HepG2 (cell line): ENCODE data around the gene TMEM63C. TPM values are rescaled to one million over a fixed set of nuclear protein-coding genes. Genes with fewer than 3 reads are reported as not detected.

Experiments
- CCAR2 ChIP-seq: fragments of 200-400 bp; formaldehyde crosslinking; optimal IDR thresholded peaks from 2 replicates; pipeline ENCODE3; 2018; ENCODE audit warnings: low read depth, mild to moderate bottlenecking, low read length, moderate library complexity
- GABPB1 ChIP-seq: IDR thresholded peaks from 2 replicates; pipeline ENCODE4 v1.6.1; 2016; ENCODE audit warnings: mild to moderate bottlenecking, missing genetic modification reagents, moderate library complexity, missing compliant biosample characterization
- HNF1B ChIP-seq: sonication (generic); formaldehyde crosslinking; IDR thresholded peaks from 2 replicates; pipeline ENCODE4 v1.5.1; 2020; ENCODE audit warnings: mild to moderate bottlenecking, moderate library complexity, missing genetic modification reagents
- JUNB ChIP-seq: sonication (generic); formaldehyde crosslinking; IDR thresholded peaks from 2 replicates; pipeline ENCODE4 v1.8.0; 2022; ENCODE audit warnings: missing genetic modification reagents, mild to moderate bottlenecking, borderline replicate concordance
- NFE2L1 ChIP-seq: sonication (generic); formaldehyde crosslinking; IDR thresholded peaks from 2 replicates; pipeline ENCODE4 v1.4.0; 2020; ENCODE audit warnings: missing genetic modification reagents, mild to moderate bottlenecking, borderline replicate concordance
- NR2F6 ChIP-seq, 2 experiments: IDR thresholded peaks; 2 replicates each; pipeline ENCODE4 v1.6.1; 2016; ENCODE audit warnings: antibody characterized with exemption in 1 of 2, mild to moderate bottlenecking in 1 of 2
- SSRP1 ChIP-seq: IDR thresholded peaks from 2 replicates; pipeline ENCODE4 v1.6.1; 2016; ENCODE audit warnings: control low read depth
- TIGD3 ChIP-seq: sonication (generic); formaldehyde crosslinking; IDR thresholded peaks from 2 replicates; pipeline ENCODE4 v1.5.1; 2020; ENCODE audit warnings: mild to moderate bottlenecking, missing genetic modification reagents, borderline replicate concordance
- TRAFD1 ChIP-seq: sonication (generic); formaldehyde crosslinking; IDR thresholded peaks from 2 replicates; pipeline ENCODE4 v1.5.1; 2020; ENCODE audit warnings: missing genetic modification reagents, mild to moderate bottlenecking, borderline replicate concordance
- ZBTB20 ChIP-seq: sonication (generic); formaldehyde crosslinking; IDR thresholded peaks from 2 replicates; pipeline ENCODE4 v1.8.1; 2023; ENCODE audit warnings: missing genetic modification reagents, low read depth, mild to moderate bottlenecking, borderline replicate concordance
- ZBTB21 ChIP-seq: sonication (generic); formaldehyde crosslinking; IDR thresholded peaks from 2 replicates; pipeline ENCODE4 v1.4.0; 2020; ENCODE audit warnings: missing genetic modification reagents
- ZBTB33 ChIP-seq: sonication (generic); formaldehyde crosslinking; IDR thresholded peaks from 2 replicates; pipeline ENCODE4 v1.4.0; 2020; ENCODE audit warnings: missing genetic modification reagents
- ZBTB34 ChIP-seq: sonication (generic); formaldehyde crosslinking; IDR thresholded peaks from 2 replicates; pipeline ENCODE4 v1.8.0; 2022; ENCODE audit warnings: mild to moderate bottlenecking, missing genetic modification reagents
- ZC3H4 ChIP-seq: sonication (generic); formaldehyde crosslinking; IDR thresholded peaks from 2 replicates; pipeline ENCODE4 v1.4.0; 2020; ENCODE audit warnings: missing genetic modification reagents, borderline replicate concordance
- ZFAT ChIP-seq: sonication (generic); formaldehyde crosslinking; conservative IDR thresholded peaks from 2 replicates; pipeline ENCODE4 v1.8.1; 2023; ENCODE audit warnings: missing genetic modification reagents, inconsistent platforms
- ZNF33B ChIP-seq: sonication (generic); formaldehyde crosslinking; IDR thresholded peaks from 2 replicates; pipeline ENCODE4 v1.5.1; 2020; ENCODE audit warnings: mild to moderate bottlenecking, missing genetic modification reagents
- ZNF564 ChIP-seq: sonication (generic); formaldehyde crosslinking; IDR thresholded peaks from 2 replicates; pipeline ENCODE4 v1.8.1; 2023; ENCODE audit warnings: mild to moderate bottlenecking, missing genetic modification reagents
- ZNF749 ChIP-seq: sonication (generic); formaldehyde crosslinking; IDR thresholded peaks from 2 replicates; pipeline ENCODE4 v1.8.0; 2022; ENCODE audit warnings: mild to moderate bottlenecking, missing genetic modification reagents, moderate library complexity, borderline replicate concordance
- polyA plus RNA-seq, 8 experiments: library from polyadenylated mRNA; depleted of rRNA in 3 of 8; stranded (reverse) in 7 of 8; unstranded in 1 of 8; fragments of >200 nt; fragmentation: Illumina TruSeq in 4 of 8; extraction: Trizol in 4 of 8; gene quantifications; 2 replicates each; pipeline versions ENCODE4 v1.2.1 to v1.2.3, GENCODE V29; 2011 to 2016; ENCODE audit warnings: low read depth in 4 of 8, missing spikeins in 1 of 8, mixed read lengths in 1 of 8; ENCODE audit not compliant: insufficient read depth in 1 of 8
- total RNA-seq, 5 experiments: library from RNA; depleted of rRNA; stranded (reverse); fragments of >200 nt; fragmentation: Illumina TruSeq; extraction: Trizol; gene quantifications; 2 replicates each; pipeline ENCODE4 v1.2.3, GENCODE V29; 2016; ENCODE audit warnings: low read depth in 1 of 5
- TF ChIP-seq, protein P1 (sequence below): sonication (generic); formaldehyde crosslinking; IDR thresholded peaks from 2 replicates; pipeline ENCODE4 v1.8.1; 2022; ENCODE audit warnings: low read depth, mild to moderate bottlenecking, missing genetic modification reagents

Gene TMEM63C
- total and polyA plus RNA-seq, 2 of the 13 experiments (the other 11 are each of a cell fraction or from before 2014, with no cell fraction given): 0.17 to 0.27 TPM

GRCh38 chr14:77302926-77303325 is 121.3 kb downstream of the TMEM63C start (continued):
- TF ChIP-seq ZBTB21 (CRISPR knock-in tag) (no peak), NFE2L1 (CRISPR knock-in tag) (no peak), GABPB1 (0 out of 2 replicates have a peak, but pooled peaks have one; percentile 35), ZNF749 (CRISPR knock-in tag) (no peak), NR2F6 (IDR thresholded peaks at IDR 0.05) (no peak), NR2F6 (CRISPR knock-in tag; IDR thresholded peaks at IDR 0.05) (peak; percentile 41; the same call in 1 of the 2 replicates), ZNF564 (CRISPR knock-in tag) (no peak), ZBTB20 (CRISPR knock-in tag) (no peak), TIGD3 (CRISPR knock-in tag) (no peak), ZBTB33 (CRISPR knock-in tag) (no peak), SSRP1 (CRISPR knock-in tag) (no peak), CCAR2 (no peak), TRAFD1 (no peak), JUNB (CRISPR knock-in tag) (0 out of 2 replicates have a peak, but pooled peaks have one; percentile 45), ZFAT (CRISPR knock-in tag) (no peak), ZC3H4 (no peak), ZBTB34 (no peak), HNF1B (CRISPR knock-in tag) (no peak), ZNF33B (CRISPR knock-in tag) (no peak)
- TF ChIP-seq, protein P1, sequence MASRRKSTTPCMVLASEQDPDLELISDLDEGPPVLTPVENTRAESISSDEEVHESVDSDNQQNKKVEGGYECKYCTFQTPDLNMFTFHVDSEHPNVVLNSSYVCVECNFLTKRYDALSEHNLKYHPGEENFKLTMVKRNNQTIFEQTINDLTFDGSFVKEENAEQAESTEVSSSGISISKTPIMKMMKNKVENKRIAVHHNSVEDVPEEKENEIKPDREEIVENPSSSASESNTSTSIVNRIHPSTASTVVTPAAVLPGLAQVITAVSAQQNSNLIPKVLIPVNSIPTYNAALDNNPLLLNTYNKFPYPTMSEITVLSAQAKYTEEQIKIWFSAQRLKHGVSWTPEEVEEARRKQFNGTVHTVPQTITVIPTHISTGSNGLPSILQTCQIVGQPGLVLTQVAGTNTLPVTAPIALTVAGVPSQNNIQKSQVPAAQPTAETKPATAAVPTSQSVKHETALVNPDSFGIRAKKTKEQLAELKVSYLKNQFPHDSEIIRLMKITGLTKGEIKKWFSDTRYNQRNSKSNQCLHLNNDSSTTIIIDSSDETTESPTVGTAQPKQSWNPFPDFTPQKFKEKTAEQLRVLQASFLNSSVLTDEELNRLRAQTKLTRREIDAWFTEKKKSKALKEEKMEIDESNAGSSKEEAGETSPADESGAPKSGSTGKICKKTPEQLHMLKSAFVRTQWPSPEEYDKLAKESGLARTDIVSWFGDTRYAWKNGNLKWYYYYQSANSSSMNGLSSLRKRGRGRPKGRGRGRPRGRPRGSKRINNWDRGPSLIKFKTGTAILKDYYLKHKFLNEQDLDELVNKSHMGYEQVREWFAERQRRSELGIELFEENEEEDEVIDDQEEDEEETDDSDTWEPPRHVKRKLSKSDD (CRISPR knock-in tag): no peak
